PC-3 (cell line): Measurements from ENCODE around the gene NHS. TPM values are rescaled to one million over a fixed set of nuclear protein-coding genes. Genes with fewer than 3 reads are reported as not detected.
"Not testable (repeated sequence)": the region's sequence is repeated elsewhere in the genome, so short reads cannot be mapped to it uniquely, and the experiment has no call there.

Experiments
- ATAC-seq: fragments of 200-7000 bp; cut with Tn5 transposase; 2 replicates; pipeline ENCODE4 v1.9.1; 2020; ENCODE audit warnings: mild to moderate bottlenecking, moderate library complexity
- BruUV-seq: library from RNA; stranded (reverse); fragments of 400-500 nt; replicated peaks from 2 replicates; lab custom pipeline; 2021; lab: Mats Ljungman, UMichigan
- CTCF ChIA-PET: fragments of 300-600 bp; sonication (Branson Sonifier 250); formaldehyde crosslinking; loops from one replicate; lab custom pipeline; 2022; ENCODE audit warnings: antibody characterized with exemption; lab: Charles Lee
- POLR2A ChIA-PET: fragments of 300-600 bp; sonication (Branson Sonifier 250); formaldehyde crosslinking; loops from one replicate; lab custom pipeline; 2022; ENCODE audit warnings: antibody characterized with exemption; ENCODE audit not compliant: unreplicated experiment; lab: Charles Lee
- DNase-seq: peaks from one replicate; pipeline ENCODE4 v3.0.0-alpha.2; 2015
- H2AFZ ChIP-seq: fragments of 300-600 bp; sonication (generic); 2 replicates; pipeline ENCODE4 v1.6.0; 2016; ENCODE audit warnings: antibody characterized with exemption, low read length
- H3F3A ChIP-seq: fragments of 300-600 bp; sonication (generic); one replicate; pipeline ENCODE4 v1.6.0; 2017; ENCODE audit warnings: antibody characterized with exemption, low read length, control low read depth, mild to moderate bottlenecking; ENCODE audit not compliant: unreplicated experiment
- H3K27ac ChIP-seq: fragments of 300-600 bp; sonication (generic); 2 replicates; pipeline ENCODE4 v1.5.1; 2016; ENCODE audit warnings: mild to moderate bottlenecking, low read length
- H3K27me3 ChIP-seq: fragments of 300-600 bp; sonication (generic); 2 replicates; pipeline ENCODE4 v1.6.1; 2016; ENCODE audit warnings: low read length, mixed read lengths
- H3K36me3 ChIP-seq: fragments of 300-600 bp; sonication (generic); 2 replicates; pipeline ENCODE4 v1.6.1; 2016; ENCODE audit warnings: low read depth, mixed run types, low read length, mixed read lengths
- H3K4me1 ChIP-seq: fragments of 300-600 bp; sonication (generic); 2 replicates; pipeline ENCODE4 v1.5.1; 2016; ENCODE audit warnings: low read length; ENCODE audit not compliant: insufficient read depth
- H3K4me2 ChIP-seq: fragments of 300-600 bp; sonication (generic); 2 replicates; pipeline ENCODE4 v1.6.0; 2016; ENCODE audit warnings: low read length
- H3K4me3 ChIP-seq: fragments of 300-600 bp; sonication (generic); 2 replicates; pipeline ENCODE4 v1.5.1; 2016; ENCODE audit warnings: mild to moderate bottlenecking, low read length, mixed read lengths
- H3K79me2 ChIP-seq: fragments of 300-600 bp; sonication (generic); 2 replicates; pipeline ENCODE4 v1.6.1; 2017; ENCODE audit warnings: low read length, mixed read lengths
- H3K9ac ChIP-seq: fragments of 300-600 bp; sonication (generic); 2 replicates; pipeline ENCODE4 v1.6.0; 2016; ENCODE audit warnings: mild to moderate bottlenecking, low read length
- H3K9me2 ChIP-seq: fragments of 300-600 bp; sonication (generic); replicated peaks from 2 replicates; pipeline ENCODE4 v1.6.1; 2016; ENCODE audit warnings: mixed run types, low read length, mixed read lengths
- H3K9me3 ChIP-seq: fragments of 300-600 bp; sonication (generic); 2 replicates; pipeline ENCODE4 v1.6.1; 2016; ENCODE audit warnings: low read length, mixed read lengths
- H4K20me1 ChIP-seq: fragments of 300-600 bp; sonication (generic); 2 replicates; pipeline ENCODE4 v1.6.1; 2016; ENCODE audit warnings: low read length, mixed read lengths
- CTCF ChIP-seq: fragments of 300-600 bp; sonication (generic); conservative IDR thresholded peaks from 2 replicates; pipeline ENCODE4 v1.5.1; 2017; ENCODE audit warnings: antibody characterized with exemption, low read depth, mild to moderate bottlenecking, low read length
- EZH2 ChIP-seq: fragments of 300-600 bp; sonication (generic); IDR thresholded peaks from one replicate; pipeline ENCODE4 v1.6.1; 2017; ENCODE audit warnings: antibody characterized with exemption, mild to moderate bottlenecking, low read length; ENCODE audit not compliant: unreplicated experiment
- EZH2phosphoT487 ChIP-seq: fragments of 300-600 bp; sonication (generic); IDR thresholded peaks from 2 replicates; pipeline ENCODE4 v1.6.1; 2018; ENCODE audit warnings: mild to moderate bottlenecking, antibody characterized with exemption, low read length, borderline replicate concordance
- intact Hi-C: fragments of 100-400 bp; cut with micrococcal nuclease; formaldehyde crosslinking; loops from 2 replicates; pipeline ENCODE4 v1.9.0; 2023
- total RNA-seq: library from RNA; depleted of rRNA; stranded (reverse); fragments of >200 nt; gene quantifications from 2 replicates; pipeline ENCODE4 v1.2.3, GENCODE V29; 2014

The NHS gene
- total RNA-seq, 1 experiment from 2014 or later: 4.9 TPM

GRCh38 chrX:17567821-17568220 is 192.8 kb downstream of the NHS start:
- Histone ChIP-seq H4K20me1 (no peaks in the 10 kb centered on the region), H3K27ac (no peak overlapping the region), H3K9me3 (no peaks in the 10 kb centered on the region), H3K79me2 (no peaks in the 10 kb centered on the region), H2AFZ (no peak overlapping the region), H3K4me2 (no peak overlapping the region), H3F3A (no peaks in the 10 kb centered on the region), H3K9ac (no peak overlapping the region), H3K9me2 (no peaks in the 10 kb centered on the region), H3K4me3 (no peak overlapping the region), H3K36me3 (no peaks in the 10 kb centered on the region), H3K27me3 (no peaks in the 10 kb centered on the region), H3K4me1 (no peaks in the 10 kb centered on the region; the same call in 1 of the 2 replicates)
- intact Hi-C loops: no loop called here
- ChIA-PET POLR2A (no interaction called here), CTCF (no interaction called here)
- TF ChIP-seq EZH2: no peak
- no peak for TF ChIP-seq EZH2phosphoT487
- no peak for TF ChIP-seq CTCF
- no peak for DNase-seq
- ATAC-seq: no peak
- no TSS peak for BruUV-seq

DNA sequence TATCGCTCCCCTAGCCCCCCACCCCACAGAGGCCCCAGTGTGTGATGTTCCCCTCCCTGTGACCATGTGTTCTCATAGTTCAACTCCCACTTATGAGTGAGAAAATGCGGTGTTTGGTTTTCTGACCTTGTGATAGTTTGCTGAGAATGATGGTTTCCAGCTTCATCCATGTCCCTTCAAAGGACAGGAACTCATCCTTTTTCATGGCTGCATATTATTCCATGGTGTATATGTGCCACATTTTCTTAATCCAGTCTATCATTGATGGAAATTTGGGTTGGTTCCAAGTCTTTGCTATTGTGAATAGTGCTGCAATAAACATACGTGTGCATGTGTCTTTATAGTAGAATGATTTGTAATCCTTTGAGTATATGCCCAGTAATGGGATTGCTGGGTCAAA is 193.8 kb downstream of the NHS start:
- DNase-seq, H3K79me2 ChIP-seq, BruUV-seq, H3K4me1 ChIP-seq, H3F3A ChIP-seq, POLR2A ChIA-PET, ATAC-seq, H3K9me2 ChIP-seq, H2AFZ ChIP-seq, H3K36me3 ChIP-seq, H3K27ac ChIP-seq, H3K4me2 ChIP-seq, H4K20me1 ChIP-seq, CTCF ChIA-PET, H3K9me3 ChIP-seq, H3K27me3 ChIP-seq, H3K4me3 ChIP-seq, intact Hi-C loops, H3K9ac ChIP-seq: not testable (repeated sequence)

DNA sequence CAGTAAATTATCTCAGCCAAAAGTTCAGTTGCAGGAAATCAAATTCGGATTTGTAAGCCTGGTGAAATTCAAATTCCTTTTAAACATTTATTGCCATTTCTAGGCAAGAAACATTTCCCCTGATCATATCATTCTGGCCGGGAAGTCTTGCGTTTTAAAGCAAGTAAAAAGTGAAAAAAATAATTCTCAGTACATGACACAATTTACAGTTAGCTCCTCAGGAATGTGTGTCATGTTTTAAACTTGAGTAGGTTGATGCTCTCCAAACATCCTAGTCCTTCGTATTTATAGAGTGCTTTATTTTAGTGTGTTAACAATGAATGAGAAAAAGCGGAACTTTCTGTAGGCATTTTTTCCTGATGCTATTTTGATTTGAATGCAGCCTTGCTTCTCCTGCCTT is 204.0 kb downstream of the NHS start:
- CTCF ChIA-PET: no interaction called here
- TF ChIP-seq EZH2 (no peak), CTCF (no peak), EZH2phosphoT487 (no peak)
- H4K20me1 ChIP-seq: no peaks in the 10 kb centered on the region
- no peak overlapping the region for H2AFZ ChIP-seq
- H3K9ac ChIP-seq: no peak overlapping the region
- H3K4me2 ChIP-seq: no peak overlapping the region
- H3F3A ChIP-seq: no peaks in the 10 kb centered on the region
- ATAC-seq (no peak), DNase-seq (no peak)
- H3K36me3 ChIP-seq: no peaks in the 10 kb centered on the region
- no peaks in the 10 kb centered on the region for H3K9me2 ChIP-seq
- H3K79me2 ChIP-seq: no peaks in the 10 kb centered on the region
- H3K27me3 ChIP-seq: no peaks in the 10 kb centered on the region
- BruUV-seq: no TSS peak
- intact Hi-C loops: no loop called here
- H3K4me1 ChIP-seq: peaks cover 7% of the 10 kb centered on the region
- H3K27ac ChIP-seq: no peak overlapping the region
- no peaks in the 10 kb centered on the region for H3K9me3 ChIP-seq
- POLR2A ChIA-PET: no interaction called here
- H3K4me3 ChIP-seq: no peak overlapping the region
